NCI-H1436 (cell line): ENCODE data around the gene MRPL52.
"Not testable (repeated sequence)": the region's sequence is repeated elsewhere in the genome, so short reads cannot be mapped to it uniquely, and the experiment has no call there.

Experiments
- DNase-seq: peaks from one replicate; lab custom pipeline; 2025; lab: John Stamatoyannopoulos, UW

MRPL52 gene

DNA sequence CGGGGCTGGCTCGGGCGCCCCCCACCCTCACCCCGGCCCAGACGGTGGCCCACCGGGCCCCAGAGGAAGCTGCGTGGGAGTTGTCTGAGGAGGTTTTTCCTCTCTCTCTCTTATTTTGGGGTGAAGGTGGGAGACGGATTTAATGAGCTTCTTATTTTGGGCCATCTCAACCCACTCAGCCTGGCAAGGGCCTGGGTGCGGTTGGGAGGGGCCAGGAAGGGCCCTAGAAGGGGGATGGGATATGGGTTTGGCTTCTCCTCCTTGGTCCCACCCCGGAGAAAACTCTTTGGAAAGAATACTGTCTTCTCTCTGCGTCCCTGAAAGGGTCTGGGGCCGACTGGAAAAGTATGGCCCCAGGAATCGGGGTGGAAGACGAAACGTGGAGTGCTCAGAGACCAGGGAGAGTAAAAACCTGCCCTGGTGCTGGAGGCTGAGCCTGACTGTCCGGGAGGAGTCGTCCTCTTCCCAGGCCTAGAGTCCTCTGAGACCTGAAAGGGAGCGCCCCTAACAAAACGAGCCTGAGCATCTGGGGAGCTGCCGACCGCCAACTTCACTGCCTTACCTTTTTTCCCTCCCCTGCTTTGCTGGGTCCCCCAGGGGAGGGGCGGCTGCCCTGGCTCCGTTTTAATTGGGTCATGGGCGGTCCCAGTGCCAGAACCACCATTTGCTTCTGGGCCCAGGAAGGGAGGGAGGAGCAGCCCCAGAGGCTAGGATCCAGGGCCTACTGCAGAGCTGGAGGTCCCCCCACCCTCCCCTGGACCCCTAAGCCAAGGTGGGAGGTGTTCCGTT, 8.3 kb downstream of the MRPL52 start:
- no peak for DNase-seq

DNA sequence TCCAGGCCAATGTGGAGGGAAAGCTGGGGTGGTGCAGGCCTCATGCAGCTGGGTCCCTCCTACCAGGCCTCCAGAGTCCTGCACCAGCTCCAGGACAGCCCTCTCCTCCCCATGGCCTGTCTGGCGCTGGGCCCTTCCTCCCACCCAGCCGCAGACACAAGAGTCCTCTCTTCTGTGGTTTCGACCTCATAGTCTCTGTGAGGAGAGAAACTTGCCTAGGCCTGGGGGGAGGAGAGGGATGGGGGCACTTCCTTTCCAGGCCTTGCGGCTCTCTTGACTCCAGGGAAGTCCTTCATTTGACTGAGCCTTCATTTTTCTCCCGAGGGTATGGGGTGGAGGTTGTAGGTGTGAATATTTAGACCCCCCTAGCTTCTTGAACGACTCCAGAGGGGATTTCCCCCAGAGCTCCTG, 8.9 kb downstream of the MRPL52 start:
- no peak for DNase-seq

DNA sequence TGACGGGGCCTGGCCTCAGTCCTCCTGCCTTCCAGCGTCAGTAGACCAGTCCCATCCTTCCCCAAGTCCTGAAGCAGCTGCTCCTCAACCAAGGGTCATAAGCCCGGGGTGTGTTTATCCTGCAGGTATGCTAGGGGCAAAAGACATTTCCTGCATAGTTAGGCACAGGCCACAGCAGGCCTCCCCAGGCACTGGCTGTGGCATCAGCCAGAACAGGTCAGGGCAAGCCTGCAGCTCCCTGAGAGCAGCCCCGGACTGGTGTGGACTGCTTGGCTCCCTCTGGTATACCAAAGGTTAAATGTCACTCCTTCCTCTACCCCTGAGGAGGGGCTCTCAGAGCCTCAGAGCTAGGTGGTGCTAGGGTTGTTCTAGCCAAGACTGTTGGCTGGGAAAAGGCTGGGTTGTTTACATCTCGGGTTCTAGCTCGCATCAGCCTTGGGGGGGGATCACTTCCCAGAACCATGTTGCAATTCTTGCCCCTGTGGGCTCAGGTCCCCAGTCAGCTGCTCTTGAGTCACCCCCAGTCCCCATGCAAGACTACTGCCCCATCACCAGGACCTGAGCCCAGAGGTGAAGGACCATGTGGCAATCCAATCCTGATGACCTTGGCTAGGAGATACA, 9.6 kb downstream of the MRPL52 start:
- DNase-seq: no peak

DNA sequence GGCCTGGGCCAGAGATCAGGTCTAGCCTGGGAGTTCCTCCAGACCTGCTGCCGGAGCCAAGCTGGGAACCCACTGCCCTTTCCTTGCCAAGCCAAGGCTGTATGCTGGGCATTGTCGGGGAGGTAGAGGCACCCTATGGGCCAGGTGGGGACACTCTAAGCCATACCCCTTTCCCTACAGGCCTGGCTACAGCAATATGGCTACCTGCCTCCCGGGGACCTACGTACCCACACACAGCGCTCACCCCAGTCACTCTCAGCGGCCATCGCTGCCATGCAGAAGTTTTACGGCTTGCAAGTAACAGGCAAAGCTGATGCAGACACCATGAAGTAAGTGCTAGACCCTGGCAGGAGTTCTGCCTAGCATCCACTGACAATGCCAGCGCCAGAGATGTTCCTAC, 11.6 kb downstream of the MRPL52 start:
- DNase-seq: no peak

DNA sequence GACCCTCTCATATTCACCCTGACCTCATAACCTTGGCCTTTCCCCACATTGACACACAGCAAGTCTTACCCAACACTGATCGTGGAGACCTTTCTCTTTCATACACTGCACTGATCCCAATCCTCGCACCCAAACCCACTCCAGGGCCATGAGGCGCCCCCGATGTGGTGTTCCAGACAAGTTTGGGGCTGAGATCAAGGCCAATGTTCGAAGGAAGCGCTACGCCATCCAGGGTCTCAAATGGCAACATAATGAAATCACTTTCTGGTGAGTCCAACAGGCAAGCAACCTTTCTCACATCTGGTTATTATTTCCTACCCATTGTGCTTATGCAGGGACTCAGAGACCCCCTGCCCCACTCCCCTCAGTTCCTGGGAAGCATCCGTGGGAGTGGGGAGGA, 12.1 kb downstream of the MRPL52 start:
- no peak for DNase-seq

DNA sequence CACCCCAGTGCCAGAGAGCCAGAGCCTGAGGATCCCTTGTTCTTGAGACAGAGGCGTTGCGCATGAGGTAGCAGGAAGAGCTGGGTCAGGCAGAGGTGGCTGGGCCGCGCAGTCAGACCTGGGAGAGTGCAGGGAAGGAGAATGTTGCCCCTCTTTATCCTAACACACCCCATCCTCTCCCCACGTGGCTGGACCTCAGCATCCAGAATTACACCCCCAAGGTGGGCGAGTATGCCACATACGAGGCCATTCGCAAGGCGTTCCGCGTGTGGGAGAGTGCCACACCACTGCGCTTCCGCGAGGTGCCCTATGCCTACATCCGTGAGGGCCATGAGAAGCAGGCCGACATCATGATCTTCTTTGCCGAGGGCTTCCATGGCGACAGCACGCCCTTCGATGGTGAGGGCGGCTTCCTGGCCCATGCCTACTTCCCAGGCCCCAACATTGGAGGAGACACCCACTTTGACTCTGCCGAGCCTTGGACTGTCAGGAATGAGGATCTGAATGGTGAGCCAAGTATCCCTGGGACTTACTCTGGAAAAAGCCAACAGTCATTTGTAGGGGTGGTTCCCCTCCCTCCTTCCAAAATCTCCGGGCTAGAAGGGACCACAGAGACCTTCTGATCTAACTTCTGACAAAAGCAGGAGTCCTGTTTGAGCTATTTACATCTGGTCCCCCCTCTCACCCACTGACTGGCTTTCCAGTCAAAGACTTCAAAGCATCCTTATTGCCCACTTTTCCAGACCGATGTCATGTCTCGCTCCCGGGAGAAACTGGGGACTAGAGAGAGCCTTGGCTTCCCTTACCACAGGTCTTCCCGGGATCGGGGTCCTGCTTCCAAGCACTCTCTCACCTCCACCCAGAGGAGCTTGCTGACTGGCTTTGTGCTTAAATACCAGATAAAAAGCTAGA, 12.8 kb downstream of the MRPL52 start:
- no peak for DNase-seq

DNA sequence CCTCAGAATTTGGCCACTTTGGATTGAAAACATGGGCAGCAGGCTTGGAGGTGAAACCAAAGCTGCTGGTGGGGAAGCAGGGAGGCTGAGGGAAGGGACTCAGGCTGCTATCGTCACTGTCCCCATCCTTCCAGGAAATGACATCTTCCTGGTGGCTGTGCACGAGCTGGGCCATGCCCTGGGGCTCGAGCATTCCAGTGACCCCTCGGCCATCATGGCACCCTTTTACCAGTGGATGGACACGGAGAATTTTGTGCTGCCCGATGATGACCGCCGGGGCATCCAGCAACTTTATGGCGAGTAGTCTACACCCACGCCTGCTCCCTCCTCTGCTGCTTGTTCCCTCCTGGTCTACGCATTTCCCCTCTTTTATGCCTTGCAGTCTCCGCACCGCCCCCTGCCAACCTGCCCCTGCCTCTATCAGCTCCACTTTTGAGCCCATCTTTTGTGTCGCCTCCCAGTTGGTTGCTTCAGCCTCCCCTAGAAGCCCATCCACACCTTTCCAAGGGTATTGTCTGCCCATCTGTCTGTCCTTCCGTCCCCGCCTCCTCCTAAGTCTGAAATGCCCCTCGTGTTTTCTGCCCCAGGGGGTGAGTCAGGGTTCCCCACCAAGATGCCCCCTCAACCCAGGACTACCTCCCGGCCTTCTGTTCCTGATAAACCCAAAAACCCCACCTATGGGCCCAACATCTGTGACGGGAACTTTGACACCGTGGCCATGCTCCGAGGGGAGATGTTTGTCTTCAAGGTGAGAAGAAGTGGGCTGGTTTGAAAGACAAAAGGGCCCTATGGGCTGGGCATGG, 13.6 kb downstream of the MRPL52 start:
- no peak for DNase-seq

DNA sequence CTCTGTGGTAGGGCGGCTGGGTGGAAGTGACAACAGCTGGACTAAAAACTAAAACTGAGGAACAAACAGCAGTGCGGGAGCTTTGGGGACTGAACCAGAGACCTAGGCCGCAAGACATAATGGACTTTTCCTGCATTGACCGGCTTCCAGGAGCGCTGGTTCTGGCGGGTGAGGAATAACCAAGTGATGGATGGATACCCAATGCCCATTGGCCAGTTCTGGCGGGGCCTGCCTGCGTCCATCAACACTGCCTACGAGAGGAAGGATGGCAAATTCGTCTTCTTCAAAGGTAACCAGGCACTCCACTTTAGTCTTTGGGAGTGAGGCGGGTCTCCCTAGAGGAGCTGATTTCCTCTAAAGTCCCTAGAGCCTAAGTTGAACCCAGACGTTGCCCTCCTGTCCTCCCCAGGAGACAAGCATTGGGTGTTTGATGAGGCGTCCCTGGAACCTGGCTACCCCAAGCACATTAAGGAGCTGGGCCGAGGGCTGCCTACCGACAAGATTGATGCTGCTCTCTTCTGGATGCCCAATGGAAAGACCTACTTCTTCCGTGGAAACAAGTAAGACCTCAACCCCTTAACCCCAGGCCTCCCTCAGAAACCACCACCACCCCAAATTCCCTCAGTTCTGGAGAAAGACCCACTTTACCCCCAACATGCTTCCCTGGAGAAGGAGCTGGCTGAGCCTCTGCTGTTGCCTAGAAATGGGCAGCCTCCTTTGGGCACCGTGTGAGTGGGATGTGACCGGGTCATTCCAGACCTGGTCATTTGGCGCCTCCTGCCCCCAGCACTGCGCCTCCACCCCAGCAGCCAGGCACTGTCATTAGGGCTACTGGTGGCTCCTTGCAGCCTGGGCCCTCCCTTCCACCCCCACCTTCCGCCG, 14.8 kb downstream of the MRPL52 start:
- no peak for DNase-seq

DNA sequence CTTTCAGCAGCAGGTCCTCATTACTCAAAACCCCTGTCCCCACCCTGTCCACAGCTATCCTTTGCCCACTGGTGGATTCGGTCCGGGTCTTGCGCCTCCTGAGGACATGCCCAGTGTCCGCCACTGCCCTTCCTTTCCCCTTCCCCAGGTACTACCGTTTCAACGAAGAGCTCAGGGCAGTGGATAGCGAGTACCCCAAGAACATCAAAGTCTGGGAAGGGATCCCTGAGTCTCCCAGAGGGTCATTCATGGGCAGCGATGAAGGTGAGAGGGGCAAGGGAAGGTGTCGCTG, 15.4 kb downstream of the MRPL52 start:
- no peak for DNase-seq

DNA sequence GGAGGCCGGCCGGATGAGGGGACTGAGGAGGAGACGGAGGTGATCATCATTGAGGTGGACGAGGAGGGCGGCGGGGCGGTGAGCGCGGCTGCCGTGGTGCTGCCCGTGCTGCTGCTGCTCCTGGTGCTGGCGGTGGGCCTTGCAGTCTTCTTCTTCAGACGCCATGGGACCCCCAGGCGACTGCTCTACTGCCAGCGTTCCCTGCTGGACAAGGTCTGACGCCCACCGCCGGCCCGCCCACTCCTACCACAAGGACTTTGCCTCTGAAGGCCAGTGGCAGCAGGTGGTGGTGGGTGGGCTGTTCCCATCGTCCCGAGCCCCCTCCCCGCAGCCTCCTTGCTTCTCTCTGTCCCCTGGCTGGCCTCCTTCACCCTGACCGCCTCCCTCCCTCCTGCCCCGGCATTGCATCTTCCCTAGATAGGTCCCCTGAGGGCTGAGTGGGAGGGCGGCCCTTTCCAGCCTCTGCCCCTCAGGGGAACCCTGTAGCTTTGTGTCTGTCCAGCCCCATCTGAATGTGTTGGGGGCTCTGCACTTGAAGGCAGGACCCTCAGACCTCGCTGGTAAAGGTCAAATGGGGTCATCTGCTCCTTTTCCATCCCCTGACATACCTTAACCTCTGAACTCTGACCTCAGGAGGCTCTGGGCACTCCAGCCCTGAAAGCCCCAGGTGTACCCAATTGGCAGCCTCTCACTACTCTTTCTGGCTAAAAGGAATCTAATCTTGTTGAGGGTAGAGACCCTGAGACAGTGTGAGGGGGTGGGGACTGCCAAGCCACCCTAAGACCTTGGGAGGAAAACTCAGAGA, 16.3 kb downstream of the MRPL52 start:
- DNase-seq: no peak

DNA sequence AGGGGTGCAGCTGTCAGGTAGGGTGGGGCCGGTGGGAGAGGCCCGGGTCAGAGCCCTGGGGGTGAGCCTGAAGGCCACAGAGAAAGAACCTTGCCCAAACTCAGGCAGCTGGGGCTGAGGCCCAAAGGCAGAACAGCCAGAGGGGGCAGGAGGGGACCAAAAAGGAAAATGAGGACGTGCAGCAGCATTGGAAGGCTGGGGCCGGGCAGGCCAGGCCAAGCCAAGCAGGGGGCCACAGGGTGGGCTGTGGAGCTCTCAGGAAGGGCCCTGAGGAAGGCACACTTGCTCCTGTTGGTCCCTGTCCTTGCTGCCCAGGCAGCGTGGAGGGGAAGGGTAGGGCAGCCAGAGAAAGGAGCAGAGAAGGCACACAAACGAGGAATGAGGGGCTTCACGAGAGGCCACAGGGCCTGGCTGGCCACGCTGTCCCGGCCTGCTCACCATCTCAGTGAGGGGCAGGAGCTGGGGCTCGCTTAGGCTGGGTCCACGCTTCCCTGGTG, 17.2 kb downstream of the MRPL52 start:
- DNase-seq: no peak

DNA sequence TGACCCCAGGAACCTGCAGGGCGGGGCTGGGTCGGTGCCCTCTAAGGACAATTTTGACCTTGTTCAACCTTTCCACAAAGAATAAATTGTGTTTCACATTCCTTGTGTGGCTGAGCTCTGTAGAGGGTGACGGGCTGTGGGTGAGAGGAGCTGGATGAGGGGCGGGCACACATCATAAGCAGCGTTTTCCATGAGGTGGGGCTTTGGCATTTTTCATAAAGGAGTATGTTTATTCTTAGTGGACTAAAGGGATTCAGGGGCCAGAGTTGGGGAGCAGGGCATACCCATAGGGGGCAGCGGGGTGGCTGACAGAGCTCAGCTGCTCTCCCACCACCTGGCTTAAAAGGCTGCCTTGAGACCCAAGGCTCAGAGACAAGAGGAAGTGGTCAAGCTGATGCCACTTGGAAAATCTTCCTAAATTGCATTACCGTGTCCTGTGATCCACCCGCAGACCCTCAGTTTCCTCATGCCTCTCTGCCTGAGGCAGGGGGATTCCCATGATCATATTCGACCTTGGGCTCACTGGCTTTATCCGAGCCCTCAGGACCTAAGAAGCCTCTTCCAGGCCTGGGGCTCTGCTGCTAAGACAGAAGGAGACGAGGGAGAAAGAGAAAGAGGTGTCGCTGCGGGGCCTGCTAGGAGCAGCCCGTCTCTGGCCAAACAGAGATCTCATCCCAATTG, 18.1 kb downstream of the MRPL52 start:
- DNase-seq: no peak

DNA sequence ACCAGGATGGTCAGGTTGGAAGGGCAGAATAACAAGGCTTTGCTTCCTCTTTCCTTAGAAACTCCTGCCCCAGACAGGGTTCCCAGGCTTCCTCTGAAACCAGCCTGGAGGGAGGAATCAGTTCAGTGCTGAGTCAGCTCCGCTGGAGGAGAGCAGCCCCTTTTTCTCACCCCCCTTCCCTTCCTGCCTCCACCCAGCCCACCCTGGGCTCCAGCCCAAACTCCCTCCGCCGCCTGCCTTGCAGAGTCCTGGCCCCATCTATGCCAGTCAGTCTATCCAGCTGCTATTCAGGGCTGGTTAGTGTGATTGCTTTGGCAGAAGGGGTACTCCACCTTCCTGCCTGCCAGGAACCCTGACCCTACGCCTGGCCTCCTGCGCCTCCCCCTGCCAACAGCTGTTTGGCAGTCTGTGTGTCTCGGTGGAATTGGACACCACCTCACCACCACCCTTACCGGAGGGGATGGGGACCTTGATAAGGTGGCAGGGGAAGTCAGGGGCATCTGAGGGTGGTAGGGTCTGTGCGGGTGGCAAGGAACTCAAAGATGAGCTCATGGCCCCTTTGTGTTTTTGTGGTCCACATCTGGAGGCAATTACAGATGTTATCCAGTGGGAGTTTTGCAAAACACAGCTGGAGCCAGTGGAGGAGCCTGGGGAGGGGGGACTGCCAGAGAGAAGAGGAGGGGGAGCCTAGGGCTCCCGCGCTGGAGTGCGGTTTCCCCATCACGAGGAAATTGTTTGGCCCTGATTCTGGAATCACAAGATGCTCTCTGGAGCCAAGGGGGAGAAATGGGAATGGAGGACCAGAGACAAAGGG, 18.9 kb downstream of the MRPL52 start:
- no peak for DNase-seq

DNA sequence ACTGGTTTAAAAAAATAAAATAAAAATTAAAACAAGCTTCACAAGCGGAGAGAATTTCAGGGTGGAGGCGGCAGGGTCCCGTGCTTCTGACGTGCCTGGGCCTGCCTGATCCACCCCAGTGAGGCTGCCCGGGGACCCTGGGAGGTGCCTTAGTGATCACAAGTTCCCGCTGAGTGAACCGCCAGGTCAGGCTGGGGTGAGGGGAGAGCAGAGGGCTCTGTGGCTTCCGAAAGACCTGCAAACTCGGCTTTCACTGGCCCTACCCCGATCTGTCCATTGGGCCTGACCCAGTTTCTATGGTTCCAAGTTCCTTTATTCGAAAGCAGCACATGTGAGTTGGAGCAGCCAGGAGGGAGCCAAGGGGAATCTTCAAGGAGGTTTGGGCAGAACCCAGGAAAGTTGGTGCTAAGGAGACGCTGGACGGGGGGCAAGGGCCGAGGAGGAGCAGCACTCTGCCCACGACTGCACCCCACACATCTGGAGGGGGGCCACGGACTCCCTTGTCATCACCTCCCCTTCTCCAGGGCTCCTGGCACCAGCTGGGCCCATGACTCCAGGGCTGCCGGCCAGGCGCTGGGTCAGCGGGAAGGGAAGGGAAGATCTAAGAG, 19.6 kb downstream of the MRPL52 start:
- DNase-seq: no peak

DNA sequence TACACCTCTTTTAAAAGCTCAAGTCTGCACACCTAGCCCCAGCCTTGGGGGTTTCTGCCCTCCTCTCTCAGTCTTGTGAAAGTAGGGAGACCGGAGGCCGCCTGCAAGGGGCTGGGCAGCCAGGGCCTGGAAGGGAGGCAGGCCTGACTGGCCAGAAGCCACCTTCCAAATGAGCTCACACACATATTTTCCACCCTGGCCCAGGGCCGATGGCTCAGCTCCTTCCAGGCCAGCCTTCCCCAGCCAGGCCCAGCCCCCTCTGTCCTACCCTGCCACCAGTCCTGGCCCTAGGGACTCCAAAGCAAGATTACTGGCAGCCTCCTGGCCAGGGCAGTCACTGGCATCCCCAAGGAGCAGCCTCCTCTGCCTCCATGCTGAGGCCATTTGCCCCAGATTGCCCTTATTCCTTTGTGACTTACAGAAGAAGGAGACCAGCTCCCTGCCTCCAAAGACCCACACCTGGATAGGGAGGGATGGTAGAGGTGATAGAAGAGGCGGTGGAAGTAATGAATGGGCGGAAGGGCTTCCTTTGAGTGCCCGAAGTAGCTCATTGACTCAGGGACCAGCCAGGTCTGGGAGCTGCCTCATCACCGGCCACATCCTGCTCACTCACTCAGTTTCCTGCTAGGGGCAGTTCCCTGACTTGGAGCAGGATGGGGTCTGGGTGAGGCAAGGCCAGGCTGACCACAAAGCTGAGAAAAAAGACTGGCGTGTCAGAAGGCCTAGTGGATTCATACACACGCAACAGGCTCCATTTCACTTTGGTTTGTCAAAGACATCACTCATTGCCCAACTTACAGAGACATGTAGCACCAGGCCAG, 21.5 kb downstream of the MRPL52 start:
- no peak for DNase-seq

DNA sequence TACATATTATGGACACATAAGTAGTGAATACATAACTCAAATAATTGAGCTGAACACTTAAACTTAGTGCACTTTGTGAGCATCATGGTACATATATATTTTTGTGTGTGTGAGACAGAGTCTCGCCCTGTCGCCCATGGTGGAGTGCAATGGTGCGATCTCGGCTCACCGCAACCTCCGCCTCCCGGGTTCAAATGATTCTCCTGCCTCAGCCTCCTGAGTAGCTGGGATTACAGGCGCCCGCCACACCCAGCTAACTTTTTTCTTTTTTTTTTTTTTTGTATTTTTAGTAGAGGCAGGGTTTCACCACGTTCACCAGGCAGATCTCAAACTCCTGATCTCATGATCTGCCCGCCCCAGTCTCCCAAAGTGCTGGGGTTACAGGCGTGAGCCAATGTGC, 22.5 kb downstream of the MRPL52 start:
- DNase-seq: not testable (repeated sequence)

DNA sequence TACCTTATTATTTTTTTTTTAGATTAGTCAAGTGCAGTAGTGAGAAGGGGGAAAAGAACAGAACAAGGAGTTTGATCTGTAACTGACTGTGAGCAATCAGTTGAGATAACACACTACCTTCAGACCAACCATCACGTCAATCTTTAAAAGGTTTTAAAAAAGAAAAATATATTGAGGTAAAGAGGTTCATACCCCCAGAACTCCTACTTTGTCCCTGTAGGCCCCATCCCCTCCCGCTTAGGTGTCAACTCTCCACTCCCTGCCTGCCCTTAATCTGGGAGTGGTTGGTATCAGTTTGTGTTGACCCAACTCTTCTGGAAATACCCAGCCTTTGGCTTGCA, 22.9 kb downstream of the MRPL52 start:
- no peak for DNase-seq
